Tongue (tissue), 2 donors: ENCODE data around the gene PISD. TPM values are rescaled to one million over a fixed set of nuclear protein-coding genes. Genes with fewer than 3 reads are reported as not detected.
"Not testable (repeated sequence)": the region's sequence is repeated elsewhere in the genome, so short reads cannot be mapped to it uniquely, and the experiment has no call there.

Source experiments
- DNase-seq: peaks from one replicate; pipeline ENCODE4 v3.0.0-alpha.2; 2015
- total RNA-seq: library from RNA; depleted of rRNA; stranded (reverse); fragments of >200 nt; gene quantifications from one replicate; pipeline ENCODE4 v1.2.3, GENCODE V29; 2014

Gene PISD
- total RNA-seq, 1 donor from 2014 or later: 24.4 TPM

- no peak for DNase-seq
Measured at GRCh38 chr22:31607696-31608095, 54.3 kb downstream of the PISD start.

- no peak for DNase-seq
Measured at GRCh38 chr22:31605851-31606585, 56.0 kb downstream of the PISD start.

GRCh38 chr22:31604746-31605705 is 57.0 kb downstream of the PISD start:
- no peak for DNase-seq

GRCh38 chr22:31604137-31604705 is 57.8 kb downstream of the PISD start:
- no peak for DNase-seq

- no peak for DNase-seq
Measured at GRCh38 chr22:31603574-31603973, 58.4 kb downstream of the PISD start.

GRCh38 chr22:31603081-31603525 is 58.9 kb downstream of the PISD start:
- DNase-seq: no peak

GRCh38 chr22:31602259-31602952 is 59.6 kb downstream of the PISD start:
- peak; percentile 36 for DNase-seq

GRCh38 chr22:31595271-31595670 is 66.7 kb downstream of the PISD start:
- no peak for DNase-seq

GRCh38 chr22:31590161-31590560 is 71.9 kb downstream of the PISD start:
- DNase-seq: not testable (repeated sequence)

GRCh38 chr22:31588970-31589675 is 72.9 kb downstream of the PISD start:
- DNase-seq: no peak

- no peak for DNase-seq
Measured at GRCh38 chr22:31586137-31586920, 75.7 kb downstream of the PISD start.

GRCh38 chr22:31585161-31585859 is 76.7 kb downstream of the PISD start:
- DNase-seq: no peak

GRCh38 chr22:31584804-31585160 is 77.2 kb downstream of the PISD start:
- DNase-seq: no peak

GRCh38 chr22:31583861-31584485 is 78.0 kb downstream of the PISD start:
- DNase-seq: no peak

- DNase-seq: no peak
Measured at GRCh38 chr22:31579835-31580242, 82.2 kb downstream of the PISD start.

- no peak for DNase-seq
Measured at GRCh38 chr22:31578171-31578570, 83.8 kb downstream of the PISD start.

GRCh38 chr22:31577711-31578110 is 84.3 kb downstream of the PISD start:
- no peak for DNase-seq

- DNase-seq: no peak
Measured at GRCh38 chr22:31575190-31575589, 86.8 kb downstream of the PISD start.

GRCh38 chr22:31574055-31574670 is 87.9 kb downstream of the PISD start:
- DNase-seq: no peak
